NCI-H1436 treated with DMSO at 0.1 percent for 48 hours (cell line): ENCODE results near the gene SLC27A5.
"Not testable (repeated sequence)": the region's sequence is repeated elsewhere in the genome, so short reads cannot be mapped to it uniquely, and the experiment has no call there.

ENCODE experiments used
- DNase-seq: peaks from one replicate; lab custom pipeline; 2025; lab: John Stamatoyannopoulos, UW

SLC27A5 gene

DNA sequence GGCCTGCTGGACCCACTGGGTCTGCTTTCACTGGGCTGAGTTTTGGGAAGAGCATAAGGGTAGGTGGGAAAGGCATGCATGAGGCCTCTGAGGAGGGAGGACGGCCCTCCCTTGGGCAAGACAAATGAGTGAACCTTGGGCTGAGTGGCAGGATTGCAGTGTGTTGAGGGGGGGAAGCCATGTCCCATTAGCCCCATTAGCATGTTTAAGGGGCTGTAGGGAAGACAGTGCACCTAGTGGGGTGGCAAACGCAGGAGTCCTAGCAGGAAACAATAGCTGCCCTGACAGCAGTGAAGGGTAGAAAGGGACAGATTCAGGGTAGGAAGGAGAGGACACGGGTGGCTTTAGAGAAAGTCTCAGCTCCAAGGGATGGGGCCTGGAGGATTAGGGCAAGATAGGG, 10.9 kb upstream of the SLC27A5 start:
- no peak for DNase-seq

DNA sequence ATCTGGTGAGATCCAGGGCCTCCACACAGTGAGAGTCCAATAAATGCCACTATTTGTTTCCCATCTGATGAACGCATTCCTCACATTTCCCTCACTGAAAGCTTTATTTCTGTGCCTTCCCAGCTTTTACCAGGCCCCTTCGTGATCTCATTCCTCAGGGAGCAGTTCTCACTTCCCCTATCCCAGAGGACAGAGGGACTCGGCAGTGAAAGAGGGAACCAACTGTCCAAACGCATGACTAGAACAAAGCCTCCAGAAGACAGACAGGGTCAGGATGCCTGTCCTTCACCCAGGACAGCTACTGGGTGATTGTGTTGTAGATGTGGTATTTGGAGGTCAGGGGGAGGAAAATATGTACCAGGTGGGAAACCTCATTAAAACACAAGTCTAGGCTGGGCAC, 9.9 kb upstream of the SLC27A5 start:
- no peak for DNase-seq

DNA sequence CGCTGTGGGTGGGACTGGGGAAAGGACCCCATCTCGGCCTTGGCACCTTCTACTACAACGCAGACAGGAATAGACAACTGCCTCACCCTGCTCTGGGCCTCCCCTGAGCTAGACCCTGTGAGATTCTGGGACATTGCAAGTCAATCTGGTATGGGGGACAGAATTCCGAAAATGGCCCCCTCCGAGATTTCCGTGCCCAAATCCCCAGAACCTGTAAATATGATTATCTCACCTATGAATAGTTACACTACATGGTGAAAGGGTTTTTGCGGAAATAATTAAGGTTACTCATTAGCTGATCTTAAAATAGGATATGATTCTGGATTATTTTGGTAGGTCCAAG, 8.4 kb upstream of the SLC27A5 start:
- DNase-seq = no peak

DNA sequence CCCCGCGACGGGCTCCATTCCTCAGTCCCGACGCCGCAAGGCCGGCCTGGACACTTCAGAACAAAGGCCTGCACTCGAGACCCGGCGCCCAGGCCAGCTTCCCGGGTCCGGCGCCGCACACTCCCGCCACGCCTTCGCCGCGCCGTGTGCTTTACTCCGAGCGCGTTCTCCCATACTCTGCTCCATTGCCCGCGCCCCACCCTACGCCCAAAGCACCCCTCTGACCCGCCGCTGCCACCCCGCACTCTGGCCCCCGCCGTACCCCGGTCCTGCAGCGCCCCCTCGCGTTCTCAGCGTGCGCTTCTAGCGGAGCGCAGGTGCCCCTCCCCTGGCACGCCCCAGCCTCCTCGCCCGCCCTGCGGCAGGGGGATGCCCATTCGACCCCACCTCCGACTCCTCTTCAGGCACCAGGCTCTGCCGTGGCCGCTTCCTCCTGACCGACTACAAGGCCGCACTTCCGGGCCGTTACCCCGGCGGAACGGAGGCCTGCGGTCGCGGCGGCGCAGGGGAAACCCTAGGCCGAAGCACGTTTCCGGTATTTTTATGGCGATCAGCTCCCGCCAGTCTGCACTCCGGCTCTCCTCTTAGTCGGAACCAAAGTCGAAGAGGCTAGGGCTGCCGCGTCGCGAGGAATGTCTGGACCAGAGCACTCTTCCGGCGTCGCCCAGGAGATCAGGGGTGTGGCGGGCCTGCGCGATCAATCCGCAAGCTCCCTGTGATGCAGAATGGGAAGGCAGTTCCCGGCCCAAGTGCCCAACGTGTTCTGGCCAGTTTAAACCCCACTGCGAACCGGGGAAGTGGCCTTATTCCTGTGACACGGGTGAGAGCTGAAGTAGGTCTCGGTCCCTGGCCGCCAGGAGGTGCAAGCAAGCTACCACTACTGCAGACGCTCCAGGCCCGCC, 7.8 kb upstream of the SLC27A5 start, which contains the start of gene ZBTB45:
Gene ZBTB45 (minus strand): TSS at position 456 of the 902 bp plus-strand sequence. CDS start 2,137 bp downstream, outside the sequence.
- DNase-seq = peak; percentile 96

DNA sequence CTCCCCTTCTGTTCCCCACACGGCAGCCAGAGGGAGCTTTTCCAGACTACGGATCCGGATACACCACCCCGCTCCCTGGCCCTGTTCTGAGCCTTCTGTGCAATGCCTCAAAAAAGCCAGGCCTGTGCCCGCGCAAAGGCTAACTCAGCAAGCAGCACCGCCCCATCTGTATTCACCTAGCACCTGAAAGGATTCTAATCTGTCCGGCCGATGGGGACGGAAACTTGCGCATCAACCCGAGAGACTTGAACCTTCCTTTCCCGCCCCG, 7.2 kb upstream of the SLC27A5 start:
- no peak for DNase-seq

DNA sequence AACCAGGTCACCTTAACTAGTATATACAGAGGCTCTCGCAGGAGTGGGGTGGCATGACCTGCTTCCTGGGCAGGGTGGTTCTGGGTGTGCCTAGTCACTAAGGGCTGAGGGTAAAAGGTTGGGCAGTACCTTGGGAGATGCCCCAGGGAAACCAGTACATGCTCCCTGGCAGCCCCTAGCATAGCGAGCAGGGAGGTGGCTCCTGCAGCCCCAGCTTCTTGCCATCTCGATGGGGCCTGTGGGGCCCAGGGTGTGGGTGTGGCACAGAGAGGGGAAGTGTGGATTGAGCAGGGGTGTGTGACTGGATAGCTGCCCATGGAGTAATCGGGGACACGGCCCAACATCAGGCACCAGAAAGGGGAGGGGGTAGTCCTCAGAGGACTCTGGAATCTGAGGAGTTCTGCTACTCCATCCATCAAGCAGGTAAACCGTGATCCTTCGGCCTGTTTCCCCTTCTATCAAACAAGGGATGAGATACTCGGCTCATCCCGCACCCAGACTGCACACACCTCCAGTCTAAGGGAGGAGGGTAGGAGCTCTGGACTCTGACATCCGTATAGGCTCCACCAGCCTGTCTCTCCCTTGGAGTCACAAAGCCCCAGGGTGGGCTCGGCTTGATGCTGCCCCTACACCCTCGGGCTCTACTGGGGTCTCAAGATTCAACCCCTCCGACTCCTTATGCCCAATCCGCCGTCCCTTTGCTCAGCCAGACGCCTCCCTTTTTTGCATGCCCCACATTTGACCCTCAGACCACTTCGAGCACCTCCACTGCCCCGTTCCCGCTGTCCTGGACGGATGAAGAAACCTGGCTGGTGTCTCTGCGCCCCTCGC, 6.7 kb upstream of the SLC27A5 start:
- DNase-seq = no peak

DNA sequence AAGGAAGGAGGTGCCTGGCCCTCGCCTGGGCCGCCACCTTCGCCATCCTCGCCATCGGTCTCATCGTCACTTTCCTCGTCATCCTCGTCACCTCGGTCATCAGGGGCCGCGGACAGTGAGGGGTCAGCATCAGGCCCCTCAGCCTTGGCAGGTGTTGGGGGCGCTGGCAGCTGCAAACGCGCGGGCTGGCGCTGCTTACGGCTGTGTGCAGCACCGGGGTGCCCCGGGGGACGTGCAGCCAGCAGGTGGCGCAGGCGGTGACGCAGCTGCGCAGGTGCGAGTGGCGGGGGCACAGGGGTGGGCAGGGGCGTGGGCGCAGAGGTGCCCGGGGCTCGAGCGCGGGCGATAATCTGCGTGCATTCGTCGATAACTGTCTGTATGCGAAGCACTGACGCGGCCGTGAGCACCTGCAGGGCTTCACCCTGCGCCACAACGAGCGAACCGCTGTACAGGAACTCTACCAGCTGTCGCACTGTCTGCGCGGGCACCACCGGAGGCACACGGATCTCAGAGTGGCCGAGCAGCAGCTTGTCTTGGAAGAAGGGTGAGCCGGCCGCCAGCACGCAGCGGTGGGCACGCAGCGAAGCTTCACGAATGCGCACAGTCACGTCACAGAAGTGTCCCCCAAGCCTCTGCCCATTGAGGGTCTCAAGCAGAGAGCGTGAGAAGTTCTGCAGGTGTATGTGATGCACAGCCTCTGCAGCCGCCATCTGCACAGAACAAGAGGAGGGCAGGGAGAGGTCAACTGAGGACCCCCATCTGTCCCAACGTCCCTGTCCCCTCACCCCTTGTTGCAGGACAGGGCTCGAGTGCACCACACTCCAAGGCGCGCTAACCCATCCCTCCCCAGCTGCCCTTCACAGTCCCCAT, 5.4 kb upstream of the SLC27A5 start:
- DNase-seq = no peak

DNA sequence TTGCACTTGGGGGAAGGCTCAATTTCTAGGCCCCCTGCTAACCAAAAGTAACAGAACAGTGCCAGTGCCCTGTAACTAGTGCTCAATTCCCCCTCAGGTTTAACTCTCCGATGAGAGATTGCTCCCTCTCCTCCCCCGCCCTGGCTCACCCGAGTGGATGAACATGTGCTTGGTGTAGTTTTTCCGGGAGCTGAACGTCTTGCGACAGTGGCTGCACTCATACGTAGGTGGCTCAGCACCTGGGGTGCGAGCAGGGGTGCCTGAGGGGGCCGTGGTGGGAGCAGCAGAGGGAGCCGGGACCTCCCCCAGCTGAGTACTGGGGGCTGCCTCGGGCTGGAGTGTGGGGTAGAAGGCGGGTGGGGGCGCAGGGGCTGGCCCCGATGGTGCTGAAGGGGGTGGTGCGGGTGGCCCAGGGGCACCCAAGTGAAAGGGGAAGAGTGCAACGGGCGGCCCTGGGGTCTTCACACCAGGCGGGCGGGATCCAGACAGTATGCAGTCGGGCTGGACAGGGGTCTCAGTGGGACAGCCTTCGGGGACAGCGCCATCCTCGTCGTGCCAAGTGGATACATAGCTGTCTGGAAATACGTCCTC, 4.5 kb upstream of the SLC27A5 start:
- no peak for DNase-seq

DNA sequence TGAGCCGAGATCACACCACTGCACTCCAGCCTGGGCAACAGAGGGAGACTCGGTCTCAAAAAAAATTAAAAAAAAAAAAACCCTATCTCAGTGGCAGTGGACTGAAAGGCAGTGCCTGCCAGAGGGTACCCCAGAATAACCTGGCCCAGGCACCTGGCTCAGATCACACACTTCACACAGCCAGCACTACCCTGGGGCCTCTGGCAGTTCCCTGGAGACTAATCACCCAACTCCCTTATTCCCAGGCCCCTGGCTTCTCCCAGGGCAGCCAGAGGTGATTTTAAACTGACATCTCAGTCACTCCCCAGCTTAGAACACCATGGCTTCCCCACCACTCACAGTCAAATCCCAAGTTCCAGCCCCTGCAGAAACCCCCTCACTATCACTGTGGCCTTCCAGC, 3.5 kb upstream of the SLC27A5 start:
- DNase-seq = no peak

DNA sequence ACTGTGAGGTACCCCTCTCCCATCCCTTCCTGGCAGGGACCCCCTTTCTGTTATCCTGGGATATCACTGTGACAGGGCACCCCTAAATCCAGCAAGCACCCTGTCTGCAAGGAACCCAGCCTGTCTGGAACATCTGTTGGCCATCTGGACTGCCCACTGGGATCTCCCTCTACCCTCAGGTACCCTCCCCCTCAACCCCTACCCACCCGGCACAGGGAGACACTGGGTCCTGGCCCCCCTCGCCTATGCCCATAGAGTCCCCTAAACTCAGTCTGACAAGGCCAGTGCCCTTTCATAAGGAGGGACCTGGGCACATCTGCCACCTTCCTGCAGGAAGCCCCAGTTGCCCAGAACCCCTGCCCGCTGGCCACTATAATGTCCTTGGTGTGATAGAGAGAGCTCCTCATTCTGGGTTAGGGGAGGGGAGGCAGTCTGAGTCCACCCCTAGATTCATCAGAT, 2.8 kb upstream of the SLC27A5 start:
- no peak for DNase-seq

DNA sequence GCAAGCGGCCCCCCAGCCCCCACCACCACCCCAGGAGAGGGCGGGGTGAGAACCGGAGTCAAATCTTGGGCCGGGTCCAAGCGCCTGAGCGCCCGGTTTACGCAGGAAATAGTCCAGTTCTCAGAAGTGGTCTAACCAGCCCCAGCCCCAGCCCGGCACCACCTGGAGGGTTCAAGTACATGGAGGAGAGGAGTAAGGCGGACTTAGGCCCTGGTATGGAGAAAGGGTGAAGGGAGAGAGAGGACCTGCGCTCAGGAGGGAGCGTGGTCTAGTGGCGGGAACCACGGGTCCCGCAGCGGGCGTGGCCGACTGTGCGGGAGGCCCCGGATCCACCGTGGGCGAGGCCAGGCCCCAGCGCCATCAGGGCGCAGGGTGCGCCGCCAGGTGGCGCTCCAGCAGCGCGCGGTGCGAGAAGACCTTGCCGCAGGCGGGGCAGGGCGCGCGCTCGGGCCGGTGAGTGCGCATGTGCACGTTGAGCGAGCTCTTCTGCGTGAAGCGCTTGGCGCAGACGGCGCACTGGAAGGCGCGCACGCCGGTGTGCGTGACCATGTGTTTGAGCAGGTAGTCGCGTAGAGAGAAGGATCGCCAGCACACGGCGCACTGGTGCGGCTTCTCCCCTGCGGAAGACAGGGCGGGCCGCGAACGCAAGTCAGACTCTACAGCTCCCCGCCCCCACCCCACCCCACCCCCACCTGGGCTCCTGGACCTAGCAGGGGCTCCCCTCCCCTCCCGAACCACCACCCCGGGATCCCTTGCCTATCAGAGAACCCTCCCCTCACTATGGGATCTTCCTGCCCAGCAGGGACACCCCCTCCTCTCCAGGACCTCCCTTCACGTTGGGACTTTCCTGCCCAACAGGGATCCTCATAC, 2.1 kb upstream of the SLC27A5 start:
- DNase-seq = peak; percentile 74

DNA sequence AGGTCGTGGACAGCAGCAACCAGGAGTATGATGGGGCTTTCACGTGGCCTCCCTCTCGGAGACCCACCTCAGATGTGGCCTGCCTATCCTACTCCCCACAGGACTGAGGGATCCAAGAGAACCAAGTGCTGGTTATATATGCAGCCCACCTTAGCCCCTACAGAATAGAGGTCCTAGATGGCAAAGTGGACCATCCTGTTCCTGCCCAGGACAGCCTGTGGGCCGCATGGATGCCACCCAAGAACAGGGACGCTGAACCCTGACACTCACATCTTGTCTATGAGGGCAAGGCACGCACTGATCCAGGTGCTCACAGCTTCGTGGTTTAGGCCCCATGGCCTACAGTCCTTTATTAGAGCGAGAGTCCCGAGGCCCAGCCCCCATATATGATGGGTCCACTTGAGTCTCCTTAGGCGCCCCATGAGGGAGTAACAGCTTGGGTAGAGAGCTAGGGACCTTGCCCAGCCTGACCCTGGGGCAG, 1.5 kb upstream of the SLC27A5 start:
- no peak for DNase-seq

DNA sequence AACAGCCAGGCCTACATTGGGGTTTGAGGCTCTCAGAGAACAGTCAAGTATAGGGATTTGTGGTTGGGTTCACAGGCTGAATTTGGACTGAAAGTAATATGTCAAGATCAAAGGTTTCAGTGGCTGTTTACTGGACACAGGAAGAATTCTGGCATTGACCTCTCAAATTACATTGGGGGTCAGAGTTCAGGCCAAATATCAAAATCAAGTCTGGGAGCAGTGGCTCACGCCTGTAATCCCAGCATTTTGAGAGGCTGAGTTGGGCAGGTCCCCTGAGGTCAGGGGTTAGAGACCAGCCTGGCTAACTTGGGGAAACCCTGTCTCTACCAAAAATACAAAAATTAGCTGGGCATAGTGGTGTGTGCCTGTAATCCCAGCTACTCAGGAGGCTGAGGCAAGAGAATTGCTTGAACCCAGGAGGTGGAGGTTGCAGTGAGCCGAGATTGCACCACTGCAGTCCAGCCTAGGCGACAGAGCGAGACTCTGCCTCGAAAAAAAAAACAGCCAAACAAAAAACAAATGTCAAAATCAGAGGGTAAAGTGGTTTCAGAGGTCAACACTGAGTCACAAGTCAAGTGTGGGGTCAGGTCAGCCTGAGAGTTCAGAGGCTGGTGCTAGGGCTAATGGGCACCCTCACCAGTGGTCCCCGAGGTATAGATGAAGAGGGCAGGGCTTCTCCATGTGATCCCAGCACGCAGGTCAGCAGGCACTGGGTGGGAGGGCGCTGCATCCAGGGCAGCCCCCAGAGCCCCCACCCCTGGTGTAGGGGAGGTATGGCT, 1.5 kb downstream of the SLC27A5 start:
- DNase-seq = no peak

DNA sequence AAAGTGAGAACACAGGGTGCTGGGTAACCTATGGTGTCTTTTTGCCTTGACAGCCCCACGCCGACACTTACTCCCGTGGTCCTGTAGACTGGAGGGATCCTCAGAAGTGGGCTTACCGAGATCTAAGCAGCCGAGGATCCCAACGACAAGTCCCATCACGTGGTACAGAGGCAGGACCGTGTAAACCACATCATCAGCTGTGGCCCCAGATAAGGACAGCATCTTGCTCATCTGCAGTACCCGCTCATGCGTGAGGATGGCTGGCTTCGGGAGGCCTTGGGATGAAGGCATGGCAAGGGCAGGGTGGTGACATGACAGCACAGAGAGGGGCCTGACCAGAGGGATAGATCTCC, 2.1 kb downstream of the SLC27A5 start:
- DNase-seq = no peak

DNA sequence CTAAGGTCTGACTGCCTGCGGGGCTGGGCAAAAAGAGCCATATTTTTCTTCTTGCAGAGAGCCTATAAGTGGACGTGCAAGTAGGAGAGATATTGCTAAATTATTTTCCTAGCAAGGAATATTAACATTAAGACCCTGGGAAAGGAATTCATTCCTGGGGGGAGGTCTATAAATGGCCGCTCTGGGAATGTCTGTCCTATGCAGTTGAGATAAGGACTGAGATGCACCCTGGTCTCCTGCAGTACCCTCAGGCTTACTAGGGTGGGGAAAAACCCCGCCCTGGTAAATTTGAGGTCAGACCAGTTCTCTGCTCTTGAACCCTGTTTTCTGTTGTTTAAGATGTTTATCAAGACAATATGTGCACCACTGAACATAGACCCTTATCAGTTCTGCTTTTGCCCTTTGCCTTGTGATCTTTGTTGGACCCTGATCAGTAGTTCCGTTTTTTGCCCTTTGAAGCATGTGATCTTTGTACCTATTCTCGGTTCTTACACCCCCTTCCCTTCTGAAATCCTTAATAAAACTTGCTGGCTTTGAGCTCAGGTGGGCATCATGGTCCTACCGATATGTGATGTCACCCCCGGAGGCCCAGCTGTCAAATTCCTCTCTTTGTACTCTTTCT, 4.1 kb downstream of the SLC27A5 start:
- DNase-seq = not testable (repeated sequence)

DNA sequence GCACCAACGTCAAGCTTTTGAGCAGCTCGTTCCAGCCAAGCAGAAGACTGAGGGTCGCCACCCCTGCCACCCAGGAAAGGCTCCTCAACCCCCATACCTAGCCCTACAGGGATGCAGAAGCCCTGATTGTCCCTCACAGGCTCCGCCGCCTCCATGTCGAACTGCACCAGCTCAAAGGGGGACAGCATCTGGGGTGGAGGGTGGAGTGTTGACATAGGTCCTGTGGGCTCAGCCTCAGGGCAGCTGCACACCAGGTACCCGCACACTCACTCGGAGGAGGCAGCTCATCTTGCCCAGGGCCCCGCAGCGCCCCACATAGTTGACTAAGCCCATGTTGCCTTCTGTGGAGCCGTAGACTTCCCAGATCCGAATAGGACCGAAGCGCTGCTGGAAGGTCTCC, 11.6 kb downstream of the SLC27A5 start:
- no peak for DNase-seq

DNA sequence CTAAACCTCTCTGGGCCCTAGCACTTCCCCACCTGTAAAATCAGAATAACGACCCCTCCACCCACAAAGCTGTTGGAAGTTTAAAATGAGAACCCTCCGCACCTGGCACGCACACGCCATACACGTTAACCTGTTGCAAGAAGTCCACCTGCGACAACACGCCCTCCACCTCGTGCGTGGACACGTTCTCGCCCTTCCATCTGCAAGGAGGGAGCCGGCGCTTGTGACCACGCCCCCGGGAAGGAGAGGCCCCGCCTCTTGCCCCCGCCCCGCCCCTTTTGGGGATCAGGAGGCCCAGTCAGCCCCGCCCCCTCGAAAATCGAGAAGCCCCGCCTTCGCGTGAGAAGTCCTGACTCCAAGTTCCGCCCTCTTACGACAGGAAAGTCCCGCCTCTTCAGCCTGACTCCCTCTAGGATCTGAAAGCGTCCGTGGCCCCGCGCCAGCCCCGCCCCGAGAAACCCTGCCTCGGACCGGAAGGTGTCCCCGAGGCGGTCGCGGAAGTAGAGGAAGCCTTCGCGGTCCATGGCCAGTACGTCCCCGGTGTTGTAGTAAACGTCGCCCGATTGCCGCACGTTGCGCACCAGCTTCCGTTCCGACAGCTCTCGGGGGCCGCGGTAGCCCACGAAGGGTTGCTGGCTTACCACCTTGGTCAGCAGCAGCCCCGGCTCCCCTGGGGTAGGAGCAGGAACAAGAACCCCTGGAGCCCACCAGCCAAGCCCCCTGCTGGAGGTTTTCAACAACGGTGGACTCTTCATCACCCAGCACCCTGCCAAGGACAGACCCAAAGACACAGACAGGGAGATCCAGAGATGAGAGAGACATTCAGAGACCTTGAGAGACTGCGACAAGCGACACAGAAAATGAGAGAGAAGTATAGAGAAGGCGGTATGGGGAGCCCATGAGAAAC, 12.5 kb downstream of the SLC27A5 start:
- peak; percentile 97 for DNase-seq

DNA sequence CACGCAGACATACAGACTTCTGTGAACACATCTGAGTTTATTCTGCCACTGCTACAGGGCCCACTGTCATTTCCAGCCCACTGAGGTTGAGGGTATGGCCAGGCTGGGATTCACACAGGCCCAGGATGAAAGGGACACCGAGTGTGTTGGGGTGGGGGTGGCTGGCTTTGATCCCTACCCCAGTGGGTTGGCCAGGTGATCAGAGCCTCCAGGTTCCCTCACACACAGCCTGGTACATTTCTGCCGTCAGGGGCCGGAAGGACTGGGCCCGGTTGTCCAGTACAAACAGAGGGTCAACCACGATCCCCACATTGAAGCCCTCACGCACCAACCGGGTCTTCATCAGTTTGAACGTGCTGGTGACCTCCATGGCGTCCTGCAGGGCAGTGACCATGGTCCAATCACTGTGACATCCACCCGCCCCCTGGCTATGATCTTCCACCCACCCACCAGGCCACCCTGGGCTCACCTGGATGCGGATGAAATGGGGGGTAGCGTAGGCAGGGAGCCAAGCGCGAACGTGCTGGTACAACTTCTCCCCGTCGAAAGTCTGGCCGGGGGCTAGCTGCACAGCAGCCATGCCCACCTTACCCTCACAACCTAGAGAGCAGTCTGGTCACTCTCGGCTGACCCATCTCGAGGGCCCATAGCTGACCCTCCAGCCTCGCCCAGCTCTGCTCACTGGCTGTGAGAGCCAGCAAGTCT, 13.3 kb downstream of the SLC27A5 start:
- no peak for DNase-seq
